ENCODE measurements around the gene GLP2R.

GLP2R gene

GRCh38 chr17:9792181-9792840 is 33.4 kb upstream of the GLP2R start:
- Histone ChIP-seq H3K27ac (ENCODE audit: low read length) (no peak overlapping the region), H3F3A (ENCODE audit: insufficient read depth, low read length) (no peaks in the 10 kb centered on the region), H2AFZ (ENCODE audit: low read length) (no peak overlapping the region), H3K9ac (ENCODE audit: low read length) (no peak overlapping the region), H3K36me3 (replicated peaks; ENCODE audit: insufficient read depth, low read length) (no peaks in the 10 kb centered on the region), H3K4me3 (ENCODE audit: low read length) (no peak overlapping the region), H3K4me1 (ENCODE audit: low read length) (no peaks in the 10 kb centered on the region), H3K4me2 (ENCODE audit: low read depth, low read length) (no peak overlapping the region), H3K27me3 (replicated peaks; ENCODE audit: insufficient read depth, low read length) (0 out of 2 replicates have a peak, but pooled peaks cover 6% of the 10 kb centered on the region), H4K20me1 (ENCODE audit: insufficient read depth, low read length) (no peaks in the 10 kb centered on the region), H3K79me2 (ENCODE audit: low read length) (no peaks in the 10 kb centered on the region), H3K9me2 (replicated peaks; ENCODE audit: insufficient read depth, low read length) (no peaks in the 10 kb centered on the region), H3K9me3 (replicated peaks; ENCODE audit: insufficient read depth, low read length) (no peaks in the 10 kb centered on the region)
- DNase-seq = no peak
- no peak for TF ChIP-seq EZH2 (optimal IDR thresholded peaks at IDR 0.05; ENCODE audit: low read depth, low read length)
- no peak for TF ChIP-seq EZH2phosphoT487 (IDR thresholded peaks at IDR 0.05; ENCODE audit: low read length)
- no peak for TF ChIP-seq CTCF (IDR thresholded peaks at IDR 0.05; ENCODE audit: low read length)

GRCh38 chr17:9798008-9798407 is 27.7 kb upstream of the GLP2R start:
- H2AFZ ChIP-seq (ENCODE audit: low read length) = no peak overlapping the region
- H3K79me2 ChIP-seq (ENCODE audit: low read length) = no peaks in the 10 kb centered on the region
- H3K9me3 ChIP-seq (replicated peaks; ENCODE audit: insufficient read depth, low read length) = no peaks in the 10 kb centered on the region
- H3K27ac ChIP-seq (ENCODE audit: low read length) = no peak overlapping the region
- no peak overlapping the region for H3K4me3 ChIP-seq (ENCODE audit: low read length)
- no peaks in the 10 kb centered on the region for H4K20me1 ChIP-seq (ENCODE audit: insufficient read depth, low read length)
- H3K9ac ChIP-seq (ENCODE audit: low read length) = no peak overlapping the region
- no peaks in the 10 kb centered on the region for H3K4me1 ChIP-seq (ENCODE audit: low read length)
- no peaks in the 10 kb centered on the region for H3K36me3 ChIP-seq (replicated peaks; ENCODE audit: insufficient read depth, low read length)
- DNase-seq = no peak
- H3F3A ChIP-seq (ENCODE audit: insufficient read depth, low read length) = no peaks in the 10 kb centered on the region
- H3K9me2 ChIP-seq (replicated peaks; ENCODE audit: insufficient read depth, low read length) = no peaks in the 10 kb centered on the region
- H3K4me2 ChIP-seq (ENCODE audit: low read depth, low read length) = no peak overlapping the region
- TF ChIP-seq EZH2 (optimal IDR thresholded peaks at IDR 0.05; ENCODE audit: low read depth, low read length) = no peak
- no peak for TF ChIP-seq CTCF (IDR thresholded peaks at IDR 0.05; ENCODE audit: low read length)
- no peak for TF ChIP-seq EZH2phosphoT487 (IDR thresholded peaks at IDR 0.05; ENCODE audit: low read length)
- H3K27me3 ChIP-seq (replicated peaks; ENCODE audit: insufficient read depth, low read length) = no peaks in the 10 kb centered on the region

GRCh38 chr17:9798724-9799123 is 27.0 kb upstream of the GLP2R start:
- Histone ChIP-seq H3K4me3 (ENCODE audit: low read length) (no peak overlapping the region), H3K9me3 (replicated peaks; ENCODE audit: insufficient read depth, low read length) (no peaks in the 10 kb centered on the region), H3K36me3 (replicated peaks; ENCODE audit: insufficient read depth, low read length) (no peaks in the 10 kb centered on the region), H2AFZ (ENCODE audit: low read length) (no peak overlapping the region), H3F3A (ENCODE audit: insufficient read depth, low read length) (no peaks in the 10 kb centered on the region), H4K20me1 (ENCODE audit: insufficient read depth, low read length) (no peaks in the 10 kb centered on the region), H3K27ac (ENCODE audit: low read length) (no peak overlapping the region), H3K9ac (ENCODE audit: low read length) (no peak overlapping the region), H3K4me1 (ENCODE audit: low read length) (no peaks in the 10 kb centered on the region), H3K9me2 (replicated peaks; ENCODE audit: insufficient read depth, low read length) (no peaks in the 10 kb centered on the region), H3K27me3 (replicated peaks; ENCODE audit: insufficient read depth, low read length) (no peaks in the 10 kb centered on the region), H3K4me2 (ENCODE audit: low read depth, low read length) (no peak overlapping the region), H3K79me2 (ENCODE audit: low read length) (no peaks in the 10 kb centered on the region)
- DNase-seq = no peak
- TF ChIP-seq EZH2phosphoT487 (IDR thresholded peaks at IDR 0.05; ENCODE audit: low read length) (no peak), CTCF (IDR thresholded peaks at IDR 0.05; ENCODE audit: low read length) (no peak), EZH2 (optimal IDR thresholded peaks at IDR 0.05; ENCODE audit: low read depth, low read length) (no peak)
